ENCODE data around the gene MRPS22.

GRCh38 chr3:139325551-139325950 is 18.3 kb upstream of the MRPS22 start:
- TF ChIP-seq CTCF (IDR thresholded peaks at IDR 0.05) (no peak), POLR2A (IDR thresholded peaks at IDR 0.05) (no peak)

Measured in stomach (tissue), 4 donors.